ENCODE measurements around the gene GRIP1. TPM values are rescaled to one million over a fixed set of nuclear protein-coding genes. Genes with fewer than 3 reads are reported as not detected.

Gene GRIP1
- total and polyA plus RNA-seq, 2 donors (not counting 3 experiments of a cell fraction or from before 2014, with no cell fraction given) = 0.04 to 0.69 TPM

DNA sequence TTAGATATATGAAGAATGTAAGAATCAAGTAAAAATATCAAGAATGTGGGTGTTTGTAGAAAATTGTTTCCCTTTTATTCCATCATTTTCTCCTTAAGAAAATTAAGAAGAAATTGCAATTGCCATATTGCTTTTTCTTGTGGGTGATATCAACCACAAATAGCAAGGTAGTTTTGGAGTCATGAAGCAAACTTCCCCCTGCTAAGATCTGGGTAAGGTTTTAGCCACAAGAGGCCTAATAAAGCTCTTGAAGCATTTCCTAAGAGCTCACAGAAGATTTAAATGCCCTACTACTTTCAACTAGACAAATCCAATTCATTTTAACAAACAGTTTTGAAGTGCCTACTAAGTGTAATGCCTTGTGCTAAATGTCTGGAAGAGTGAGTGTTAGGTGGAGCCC, 2.6 kb downstream of the GRIP1 start:
- no peaks in the 10 kb centered on the region for H3K79me2 ChIP-seq (ENCODE audit: control insufficient read depth, insufficient read depth, low read length)
- no TSS peak for BruUV-seq (replicated peaks)
- no peak for DNase-seq (ENCODE audit: low read depth, low spot score)
- no peak overlapping the region for H3K4me2 ChIP-seq (ENCODE audit: insufficient read depth, low read length)
- no peaks in the 10 kb centered on the region for H3K4me1 ChIP-seq (ENCODE audit: control insufficient read depth, extremely low read depth, insufficient read depth, low read length)
- intact Hi-C loops (cut with micrococcal nuclease) (no loop called here), dilution Hi-C loops (cut with MboI; ENCODE audit: extremely low pct_ligation_motif_present, low sequenced_read_pairs) (no loop called here)
- no peaks in the 10 kb centered on the region for H3K9me1 ChIP-seq (replicated peaks; ENCODE audit: control insufficient read depth, extremely low read depth, insufficient read depth, low read length)
- ChIA-PET CTCF (interaction anchor here (0.9 kb wide), 1 partner anchor 11 kb away, joined by 3 read pairs; no protein-coding TSS in a partner anchor), POLR2A (no interaction called here)
- peaks cover 8 to 16% of the 10 kb centered on the region in 2 experiments for H3K27me3 ChIP-seq (ENCODE audit: control insufficient read depth in 2 of 2, insufficient read depth in 2 of 2, low read length in 2 of 2)
- TF ChIP-seq, protein P1, sequence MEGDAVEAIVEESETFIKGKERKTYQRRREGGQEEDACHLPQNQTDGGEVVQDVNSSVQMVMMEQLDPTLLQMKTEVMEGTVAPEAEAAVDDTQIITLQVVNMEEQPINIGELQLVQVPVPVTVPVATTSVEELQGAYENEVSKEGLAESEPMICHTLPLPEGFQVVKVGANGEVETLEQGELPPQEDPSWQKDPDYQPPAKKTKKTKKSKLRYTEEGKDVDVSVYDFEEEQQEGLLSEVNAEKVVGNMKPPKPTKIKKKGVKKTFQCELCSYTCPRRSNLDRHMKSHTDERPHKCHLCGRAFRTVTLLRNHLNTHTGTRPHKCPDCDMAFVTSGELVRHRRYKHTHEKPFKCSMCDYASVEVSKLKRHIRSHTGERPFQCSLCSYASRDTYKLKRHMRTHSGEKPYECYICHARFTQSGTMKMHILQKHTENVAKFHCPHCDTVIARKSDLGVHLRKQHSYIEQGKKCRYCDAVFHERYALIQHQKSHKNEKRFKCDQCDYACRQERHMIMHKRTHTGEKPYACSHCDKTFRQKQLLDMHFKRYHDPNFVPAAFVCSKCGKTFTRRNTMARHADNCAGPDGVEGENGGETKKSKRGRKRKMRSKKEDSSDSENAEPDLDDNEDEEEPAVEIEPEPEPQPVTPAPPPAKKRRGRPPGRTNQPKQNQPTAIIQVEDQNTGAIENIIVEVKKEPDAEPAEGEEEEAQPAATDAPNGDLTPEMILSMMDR (IDR thresholded peaks at IDR 0.05; ENCODE audit: extremely low read depth in 1 of 2, insufficient read depth in 1 of 2, low read depth in 1 of 2, low read length in 2 of 2) = no peak
- no peaks in the 10 kb centered on the region for H3K9me3 ChIP-seq (replicated peaks; ENCODE audit: control insufficient read depth, insufficient read depth, low read length)
- H3K36me3 ChIP-seq (ENCODE audit: control insufficient read depth in 2 of 2, extremely low read depth in 1 of 2, insufficient read depth in 2 of 2, low read length in 2 of 2) = no peaks in the 10 kb centered on the region
- H2AFZ ChIP-seq (ENCODE audit: low read depth, low read length) = no peak overlapping the region
- no peak overlapping the region for H3K9ac ChIP-seq (replicated peaks; ENCODE audit: extremely low read depth, insufficient read depth, low read length)
- no peak overlapping the region for H3K4me3 ChIP-seq (replicated peaks in 1 of 3; ENCODE audit: insufficient read depth in 1 of 3, low read depth in 1 of 3, low read length in 3 of 3)
- FAIRE-seq = no peak
- H4K20me1 ChIP-seq (replicated peaks; ENCODE audit: control insufficient read depth, extremely low read depth, insufficient read depth, low read length) = no peaks in the 10 kb centered on the region
- H3K27ac ChIP-seq (ENCODE audit: insufficient read depth, low read depth, low read length) = no peak overlapping the region

DNA sequence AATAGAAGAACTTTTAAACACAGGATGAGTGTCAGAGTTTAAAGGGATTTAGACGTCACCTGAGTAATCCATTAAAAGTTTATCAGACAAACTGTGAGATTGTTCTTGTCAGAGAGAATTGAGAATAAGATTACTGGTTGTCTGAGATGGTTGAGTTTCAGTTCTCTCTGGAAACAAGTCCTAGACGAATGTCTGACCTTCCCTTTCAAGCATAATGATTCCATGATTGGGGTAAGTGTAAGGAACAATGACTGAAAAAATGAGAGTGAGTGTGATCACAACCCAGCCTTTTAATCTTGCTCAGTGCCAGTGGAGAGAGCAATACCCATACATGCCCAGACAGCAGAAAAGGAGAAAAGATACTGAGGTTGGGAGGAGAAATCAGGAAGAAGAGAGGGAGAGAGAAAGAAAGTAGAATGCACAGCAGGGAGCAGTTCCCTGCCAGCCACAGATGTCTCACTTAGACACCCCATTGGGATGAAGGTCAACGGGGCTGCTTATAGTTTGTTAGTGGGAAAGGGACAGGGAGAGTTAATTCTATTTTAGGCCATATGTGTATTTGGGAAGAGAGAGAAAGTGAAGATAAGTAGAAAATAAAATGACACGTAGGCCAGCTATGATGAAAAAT, 4.3 kb downstream of the GRIP1 start:
- intact Hi-C loops (cut with micrococcal nuclease) (no loop called here), dilution Hi-C loops (cut with MboI; ENCODE audit: extremely low pct_ligation_motif_present, low sequenced_read_pairs) (no loop called here)
- no peak for TF ChIP-seq MYC (IDR thresholded peaks at IDR 0.05; ENCODE audit: low read depth, low read length)
- no peak for TF ChIP-seq JUN (IDR thresholded peaks at IDR 0.05; ENCODE audit: borderline replicate concordance, insufficient read depth, insufficient read length, low read depth)
- TF ChIP-seq, protein P1 (IDR thresholded peaks at IDR 0.05; ENCODE audit: extremely low read depth in 1 of 2, insufficient read depth in 1 of 2, low read depth in 1 of 2, low read length in 2 of 2) = no peak
- TF ChIP-seq, protein P2, sequence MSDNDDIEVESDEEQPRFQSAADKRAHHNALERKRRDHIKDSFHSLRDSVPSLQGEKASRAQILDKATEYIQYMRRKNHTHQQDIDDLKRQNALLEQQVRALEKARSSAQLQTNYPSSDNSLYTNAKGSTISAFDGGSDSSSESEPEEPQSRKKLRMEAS (IDR thresholded peaks at IDR 0.05; ENCODE audit: insufficient read depth, insufficient read length) = no peak
- no peak for TF ChIP-seq POLR2AphosphoS5 (IDR thresholded peaks at IDR 0.05; ENCODE audit: insufficient read depth, low read depth, low read length)
- TF ChIP-seq FOS (IDR thresholded peaks at IDR 0.05; ENCODE audit: borderline replicate concordance, insufficient read depth, low read length) = no peak
- TF ChIP-seq GATA2 (IDR thresholded peaks at IDR 0.05; ENCODE audit: insufficient read depth, insufficient read length, low read depth, low read length) = no peak
- TF ChIP-seq POLR2A (IDR thresholded peaks at IDR 0.05; ENCODE audit: low read depth, low read length) = no peak
- TF ChIP-seq EZH2 (IDR thresholded peaks at IDR 0.05; ENCODE audit: borderline replicate concordance, low read depth, low read length, severe bottlenecking) = no peak
- Histone ChIP-seq H3K27me3 (ENCODE audit: control insufficient read depth in 2 of 2, insufficient read depth in 2 of 2, low read length in 2 of 2) (peaks cover 7 to 11% of the 10 kb centered on the region in 2 experiments), H3K4me2 (ENCODE audit: insufficient read depth, low read length) (no peak overlapping the region), H3K4me3 (replicated peaks in 1 of 3; ENCODE audit: insufficient read depth in 1 of 3, low read depth in 1 of 3, low read length in 3 of 3) (no peak overlapping the region), H3K9ac (replicated peaks; ENCODE audit: extremely low read depth, insufficient read depth, low read length) (no peak overlapping the region), H3K4me1 (ENCODE audit: control insufficient read depth, extremely low read depth, insufficient read depth, low read length) (no peaks in the 10 kb centered on the region), H3K27ac (ENCODE audit: insufficient read depth, low read depth, low read length) (no peak overlapping the region), H3K9me1 (replicated peaks; ENCODE audit: control insufficient read depth, extremely low read depth, insufficient read depth, low read length) (no peaks in the 10 kb centered on the region), H2AFZ (ENCODE audit: low read depth, low read length) (no peak overlapping the region), H3K36me3 (ENCODE audit: control insufficient read depth in 2 of 2, extremely low read depth in 1 of 2, insufficient read depth in 2 of 2, low read length in 2 of 2) (no peaks in the 10 kb centered on the region), H4K20me1 (replicated peaks; ENCODE audit: control insufficient read depth, extremely low read depth, insufficient read depth, low read length) (no peaks in the 10 kb centered on the region), H3K9me3 (replicated peaks; ENCODE audit: control insufficient read depth, insufficient read depth, low read length) (no peaks in the 10 kb centered on the region), H3K79me2 (ENCODE audit: control insufficient read depth, insufficient read depth, low read length) (no peaks in the 10 kb centered on the region)
- DNase-seq (ENCODE audit: low read depth, low spot score) (no peak), FAIRE-seq (no peak)
- BruUV-seq (replicated peaks) = no TSS peak
- ChIA-PET POLR2A (no interaction called here), CTCF (no interaction called here)

All from endothelial cell of umbilical vein (primary cell).